ENCODE data around the gene FMO5. TPM values are rescaled to one million over a fixed set of nuclear protein-coding genes. Genes with fewer than 3 reads are reported as not detected.

The FMO5 gene
- total RNA-seq, 2 donors from 2014 or later = 0.86 to 1.1 TPM

GRCh38 chr1:147151244-147151643 is 73.9 kb downstream of the FMO5 start:
- Histone ChIP-seq H3K4me1 (no peaks in the 10 kb centered on the region), H3K9me3 (no peaks in the 10 kb centered on the region), H3K27me3 (no peaks in the 10 kb centered on the region), H3K4me3 (no peak overlapping the region), H3K27ac (no peak overlapping the region), H3K36me3 (peaks cover 11% of the 10 kb centered on the region)
- no peak for DNase-seq (ENCODE audit: low spot score)
- TF ChIP-seq, protein P1, sequence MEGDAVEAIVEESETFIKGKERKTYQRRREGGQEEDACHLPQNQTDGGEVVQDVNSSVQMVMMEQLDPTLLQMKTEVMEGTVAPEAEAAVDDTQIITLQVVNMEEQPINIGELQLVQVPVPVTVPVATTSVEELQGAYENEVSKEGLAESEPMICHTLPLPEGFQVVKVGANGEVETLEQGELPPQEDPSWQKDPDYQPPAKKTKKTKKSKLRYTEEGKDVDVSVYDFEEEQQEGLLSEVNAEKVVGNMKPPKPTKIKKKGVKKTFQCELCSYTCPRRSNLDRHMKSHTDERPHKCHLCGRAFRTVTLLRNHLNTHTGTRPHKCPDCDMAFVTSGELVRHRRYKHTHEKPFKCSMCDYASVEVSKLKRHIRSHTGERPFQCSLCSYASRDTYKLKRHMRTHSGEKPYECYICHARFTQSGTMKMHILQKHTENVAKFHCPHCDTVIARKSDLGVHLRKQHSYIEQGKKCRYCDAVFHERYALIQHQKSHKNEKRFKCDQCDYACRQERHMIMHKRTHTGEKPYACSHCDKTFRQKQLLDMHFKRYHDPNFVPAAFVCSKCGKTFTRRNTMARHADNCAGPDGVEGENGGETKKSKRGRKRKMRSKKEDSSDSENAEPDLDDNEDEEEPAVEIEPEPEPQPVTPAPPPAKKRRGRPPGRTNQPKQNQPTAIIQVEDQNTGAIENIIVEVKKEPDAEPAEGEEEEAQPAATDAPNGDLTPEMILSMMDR (IDR thresholded peaks at IDR 0.05) = no peak

DNA sequence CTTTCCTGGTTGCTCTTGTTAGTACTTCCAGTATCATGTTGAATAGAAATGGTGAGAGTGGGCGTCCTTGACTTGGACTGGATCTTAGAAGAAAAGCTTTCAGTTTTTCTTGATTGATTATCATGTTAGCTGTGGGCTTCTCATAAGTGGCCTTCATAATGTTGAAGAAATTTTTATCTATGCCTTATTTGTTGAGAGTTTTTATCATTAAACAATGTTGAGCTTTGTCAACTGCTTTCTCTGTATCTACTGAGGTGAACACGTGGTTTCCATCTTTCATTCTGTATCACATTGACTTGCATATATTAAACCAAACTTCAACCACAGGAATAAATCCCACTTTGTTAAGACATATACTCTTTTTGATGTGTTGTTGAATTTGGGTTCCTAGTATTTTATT is 82.3 kb downstream of the FMO5 start:
- H3K4me3 ChIP-seq = no peak overlapping the region
- H3K27me3 ChIP-seq = no peaks in the 10 kb centered on the region
- TF ChIP-seq, protein P1 (IDR thresholded peaks at IDR 0.05) = no peak

More for the DNA sequence above, 82.3 kb downstream of the FMO5 start:
- Histone ChIP-seq H3K4me1 (no peaks in the 10 kb centered on the region), H3K27ac (no peak overlapping the region), H3K9me3 (no peaks in the 10 kb centered on the region), H3K36me3 (no peaks in the 10 kb centered on the region)
- no peak for DNase-seq (ENCODE audit: low spot score)

Other genes starting within 250 kb of the FMO5 start
- gene PRKAB2, start 52.9 kb downstream of the FMO5 start, total RNA-seq = 10 to 100 TPM; 13.4 to 22.6 TPM
- 1 to 10 TPM; 5.5 to 7.1 TPM for gene CHD1L, start 17.3 kb upstream of the FMO5 start, total RNA-seq

All from right atrium auricular region (tissue), 2 donors.